Ascending aorta (tissue), 2 donors: ENCODE measurements around the gene CETP. TPM values are rescaled to one million over a fixed set of nuclear protein-coding genes. Genes with fewer than 3 reads are reported as not detected.
A peak's percentile ranks its signal among the peaks of the same experiment; 100 is the strongest.

Experiments used
- DNase-seq, 2 donors: peaks; one replicate each; pipeline ENCODE4 v3.0.0-alpha.2; 2019; ENCODE audit warnings: low spot score in 2 of 2
- H3K27ac ChIP-seq, 2 donors: fragments of 200-600 bp; sonication (generic); one replicate each; pipeline ENCODE4 v1.5.1; 2016 to 2017; ENCODE audit warnings: mild to moderate bottlenecking in 1 of 2
- H3K27me3 ChIP-seq: fragments of 200-600 bp; sonication (generic); one replicate; pipeline ENCODE4 v1.5.1; 2017
- H3K36me3 ChIP-seq, 2 donors: fragments of 200-600 bp; sonication (generic); one replicate each; pipeline ENCODE4 v1.5.1; 2016
- H3K4me1 ChIP-seq, 2 donors: fragments of 200-600 bp; sonication (generic); one replicate each; pipeline ENCODE4 v1.5.1; 2016 to 2017; ENCODE audit warnings: mild to moderate bottlenecking in 1 of 2
- H3K4me3 ChIP-seq, 2 donors: fragments of 200-600 bp; sonication (generic); one replicate each; pipeline ENCODE4 v1.5.1; 2016 to 2017; ENCODE audit warnings: mild to moderate bottlenecking in 1 of 2
- H3K9me3 ChIP-seq, 2 donors: fragments of 200-600 bp; sonication (generic); one replicate each; pipeline ENCODE4 v1.5.1; 2016
- CTCF ChIP-seq, 3 experiments: fragments of 200-600 bp in 2 of 3; fragments of 450-650 bp in 1 of 3; sonication (generic) in 2 of 3; IDR thresholded peaks; one replicate each; pipeline ENCODE4 v1.5.1; 2016 to 2019; ENCODE audit warnings: antibody characterized with exemption in 3 of 3, mild to moderate bottlenecking in 1 of 3, moderate library complexity in 1 of 3
- intact Hi-C: fragments of 100-400 bp; cut with DNase I; formaldehyde crosslinking; loops from one replicate; pipeline ENCODE4 v1.15.1; 2023
- total RNA-seq: library from RNA; depleted of rRNA; stranded (reverse); fragments of >200 nt; gene quantifications from one replicate; pipeline ENCODE4 v1.1.0, GENCODE V29; 2016

Gene CETP
- total RNA-seq, 1 donor from 2014 or later, result not detected

GRCh38 chr16:56943761-56944375 is 17.9 kb upstream of the CETP start:
- intact Hi-C loops, result no loop called here
- Histone ChIP-seq H3K36me3 (peaks cover 62 to 70% of the 10 kb centered on the region in 2 donors), H3K27me3 (no peaks in the 10 kb centered on the region), H3K4me3 (no peak overlapping the region), H3K4me1 (peaks cover 4 to 8% of the 10 kb centered on the region in 2 donors), H3K27ac (no peak overlapping the region), H3K9me3 (no peaks in the 10 kb centered on the region)
- DNase-seq, result no peak
- no peak for TF ChIP-seq CTCF (IDR thresholded peaks at IDR 0.05)

- no peak for TF ChIP-seq CTCF (IDR thresholded peaks at IDR 0.05)
- intact Hi-C loops, result no loop called here
- H3K9me3 ChIP-seq, result no peaks in the 10 kb centered on the region
- H3K27me3 ChIP-seq, result no peaks in the 10 kb centered on the region
- peaks cover 49 to 57% of the 10 kb centered on the region in 2 donors for H3K36me3 ChIP-seq
- no peak for DNase-seq
- H3K4me1 ChIP-seq, result peaks cover 4 to 8% of the 10 kb centered on the region in 2 donors
- no peak overlapping the region for H3K4me3 ChIP-seq
- peak overlapping the region; percentile 20 to 55 for H3K27ac ChIP-seq
These were observed 16.6 kb upstream of the CETP start for GRCh38 chr16:56944954-56945839.

- H3K36me3 ChIP-seq, result peaks cover 41 to 49% of the 10 kb centered on the region in 2 donors
- H3K4me3 ChIP-seq, result no peak overlapping the region
- H3K27me3 ChIP-seq, result no peaks in the 10 kb centered on the region
- no peak for DNase-seq
- no peak for TF ChIP-seq CTCF (IDR thresholded peaks at IDR 0.05)
- H3K9me3 ChIP-seq, result no peaks in the 10 kb centered on the region
- peak overlapping the region; percentile 46 to 60 for H3K27ac ChIP-seq
- intact Hi-C loops, result loop anchor here (1.0 kb wide), 1 partner anchor 13 kb away; no protein-coding TSS in a partner anchor
- H3K4me1 ChIP-seq, result peaks cover 4 to 8% of the 10 kb centered on the region in 2 donors
These were observed 15.8 kb upstream of the CETP start for GRCh38 chr16:56945847-56946527.

GRCh38 chr16:56946767-56947603 is 14.8 kb upstream of the CETP start:
- no peaks in the 10 kb centered on the region for H3K9me3 ChIP-seq
- no peak for DNase-seq
- H3K4me3 ChIP-seq, result no peak overlapping the region
- intact Hi-C loops, result loop anchor here (1.0 kb wide), 1 partner anchor 14 kb away; no protein-coding TSS in a partner anchor
- H3K36me3 ChIP-seq, result peaks cover 33 to 40% of the 10 kb centered on the region in 2 donors
- TF ChIP-seq CTCF (IDR thresholded peaks at IDR 0.05), result no peak
- H3K27me3 ChIP-seq, result no peaks in the 10 kb centered on the region
- peak overlapping the region in 1 of 2 donors; percentile 60 for H3K27ac ChIP-seq
- peaks cover 4 to 8% of the 10 kb centered on the region in 2 donors for H3K4me1 ChIP-seq

- no peak for TF ChIP-seq CTCF (IDR thresholded peaks at IDR 0.05)
- peaks cover 4 to 8% of the 10 kb centered on the region in 2 donors for H3K4me1 ChIP-seq
- peaks cover 27 to 33% of the 10 kb centered on the region in 2 donors for H3K36me3 ChIP-seq
- DNase-seq, result no peak
- no peaks in the 10 kb centered on the region for H3K9me3 ChIP-seq
- intact Hi-C loops, result no loop called here
- H3K27ac ChIP-seq, result no peak overlapping the region
- H3K4me3 ChIP-seq, result no peak overlapping the region
- H3K27me3 ChIP-seq, result no peaks in the 10 kb centered on the region
These were observed 14.2 kb upstream of the CETP start for GRCh38 chr16:56947604-56947995.
